Measurements from ENCODE around the gene ABCA13. TPM values are rescaled to one million over a fixed set of nuclear protein-coding genes. Genes with fewer than 3 reads are reported as not detected.

The ABCA13 gene
- total and polyA plus RNA-seq, 2 of the 4 experiments (the other 2 are of a cell fraction): under 0.01 to 0.07 TPM

- H2BK20ac ChIP-seq (ENCODE audit: low read depth, low read length): no peak overlapping the region
- H3K9me3 ChIP-seq (ENCODE audit: control insufficient read depth, insufficient read depth, low read length): no peaks in the 10 kb centered on the region; the same call in 1 of the 2 replicates
- no peak for ATAC-seq (ENCODE audit: low read depth)
- H3K79me1 ChIP-seq (ENCODE audit: low read depth in 1 of 2, low read length in 2 of 2): no peaks in the 10 kb centered on the region
- ChIA-PET CTCF (no interaction called here), POLR2A (ENCODE audit: unreplicated experiment) (no interaction called here)
- in situ Hi-C loops (cut with MboI; ENCODE audit: low sequenced_read_pairs) (no loop called here), intact Hi-C loops (cut with micrococcal nuclease) (no loop called here), dilution Hi-C loops (cut with HindIII; ENCODE audit: low sequenced_read_pairs, unreplicated experiment) (no loop called here)
- H2BK120ac ChIP-seq (ENCODE audit: low read depth, low read length): no peak overlapping the region
- TF ChIP-seq FOS (IDR thresholded peaks at IDR 0.05; ENCODE audit: low read depth, low read length): no peak
- no peak for TF ChIP-seq MXI1 (IDR thresholded peaks at IDR 0.05; ENCODE audit: borderline replicate concordance, low read depth, low read length)
- no peak for TF ChIP-seq POLR2A (IDR thresholded peaks at IDR 0.05; ENCODE audit: low read depth, low read length)
- H4K8ac ChIP-seq (ENCODE audit: low read depth in 2 of 2, low read length in 2 of 2): no peak overlapping the region
- BruUV-seq (replicated peaks): no TSS peak
- no peak overlapping the region for H3K14ac ChIP-seq (replicated peaks; ENCODE audit: low read depth, low read length)
- no peak for DNase-seq
- H3K9me1 ChIP-seq (ENCODE audit: insufficient read depth, low read length): no peaks in the 10 kb centered on the region
- no peak overlapping the region for H3K23ac ChIP-seq (ENCODE audit: low read depth, low read length)
- H3K4me1 ChIP-seq (ENCODE audit: control insufficient read depth, insufficient read depth, low read length): no peaks in the 10 kb centered on the region
- H3K9ac ChIP-seq (ENCODE audit: low read depth, low read length): no peak overlapping the region
- no peak overlapping the region for H3K4me2 ChIP-seq (ENCODE audit: low read depth, low read length)
- no peak overlapping the region for H2BK5ac ChIP-seq (ENCODE audit: low read depth, low read length, poor library complexity, severe bottlenecking)
- H3K27me3 ChIP-seq (ENCODE audit: control insufficient read depth, insufficient read depth, low read length): no peaks in the 10 kb centered on the region
- no peaks in the 10 kb centered on the region for H3K36me3 ChIP-seq (ENCODE audit: control insufficient read depth, insufficient read depth, low read length)
- no peak overlapping the region for H4K91ac ChIP-seq (ENCODE audit: insufficient read depth, low read depth, low read length)
- no peak overlapping the region for H3K56ac ChIP-seq (ENCODE audit: extremely low read depth, insufficient read depth, low read length)
- H4K20me1 ChIP-seq (ENCODE audit: insufficient read depth, low read length): no peaks in the 10 kb centered on the region
- H2BK15ac ChIP-seq (ENCODE audit: low read depth, low read length): no peak overlapping the region
- H2AFZ ChIP-seq (replicated peaks; ENCODE audit: low read length, poor library complexity): no peak overlapping the region
- no peak overlapping the region for H3K4ac ChIP-seq (ENCODE audit: low read depth, low read length)
- H2AK5ac ChIP-seq (ENCODE audit: low read depth, low read length): no peak overlapping the region
- H3K27ac ChIP-seq (ENCODE audit: insufficient read depth, low read length): no peak overlapping the region
- WGBS, 2 experiments (ENCODE audit: extremely low coverage in 2 of 2, insufficient read length in 1 of 2): no CpG with 5 or more reads among the region's 4 CpGs
- no peak overlapping the region for H3K18ac ChIP-seq (ENCODE audit: low read depth, low read length)
- H3K4me3 ChIP-seq (ENCODE audit: insufficient read depth, low read depth, low read length): no peak overlapping the region
- no peak overlapping the region for H4K5ac ChIP-seq (ENCODE audit: low read depth, low read length)
- no peak overlapping the region for H2AK9ac ChIP-seq (replicated peaks; ENCODE audit: low read depth, low read length, poor library complexity)
Observed at GRCh38 chr7:48627164-48627563, 455.9 kb downstream of the ABCA13 start.
